Prostate gland (tissue), 2 donors: Measurements from ENCODE around the gene LZTS2. TPM values are rescaled to one million over a fixed set of nuclear protein-coding genes. Genes with fewer than 3 reads are reported as not detected.

Experiments
- DNase-seq: peaks from one replicate; pipeline ENCODE4 v3.0.0-alpha.2; 2019; ENCODE audit warnings: low spot score
- H3K27ac ChIP-seq, 2 donors: fragments of 200-600 bp; sonication (generic); 2 replicates each; pipeline ENCODE4 v1.5.1; 2017 to 2019
- H3K27me3 ChIP-seq: fragments of 200-600 bp; sonication (generic); replicated peaks from 2 replicates; pipeline ENCODE4 v1.5.1; 2019; ENCODE audit not compliant: insufficient read depth
- H3K36me3 ChIP-seq, 2 donors: fragments of 200-600 bp; sonication (generic); 1 replicate in 1 of 2; 2 replicates in 1 of 2; pipeline versions ENCODE4 v1.5.1 to v1.8.1; 2017 to 2019
- H3K4me1 ChIP-seq: fragments of 200-600 bp; sonication (generic); replicated peaks from 2 replicates; pipeline ENCODE4 v1.5.1; 2019
- H3K4me3 ChIP-seq, 2 donors: fragments of 200-600 bp; sonication (generic); 2 replicates each; pipeline ENCODE4 v1.5.1; 2017 to 2019
- H3K9me3 ChIP-seq: fragments of 200-600 bp; sonication (generic); 2 replicates; pipeline ENCODE4 v1.5.1; 2017
- CTCF ChIP-seq, 4 experiments: fragments of 200-600 bp in 2 of 4; fragments of 450-650 bp in 2 of 4; sonication (generic) in 2 of 4; IDR thresholded peaks; 1 replicate in 3 of 4; 2 replicates in 1 of 4; pipeline ENCODE4 v1.5.1; 2016 to 2019; ENCODE audit warnings: antibody characterized with exemption in 4 of 4, mild to moderate bottlenecking in 2 of 4, moderate library complexity in 2 of 4
- POLR2A ChIP-seq: fragments of 450-650 bp; IDR thresholded peaks from one replicate; pipeline ENCODE4 v1.6.1; 2016; ENCODE audit warnings: antibody characterized with exemption, mild to moderate bottlenecking
- POLR2AphosphoS5 ChIP-seq: sonication (generic); formaldehyde crosslinking; IDR thresholded peaks from one replicate; pipeline ENCODE4 v1.6.1; 2017; ENCODE audit warnings: antibody characterized with exemption
- WGBS: methylation state at CpG from one replicate; pipeline ENCODE4 v1.1.5; 2018; 5-methylcytosine and 5-hydroxymethylcytosine counted together
- intact Hi-C: fragments of 100-400 bp; cut with DNase I; formaldehyde crosslinking; loops from one replicate; pipeline ENCODE4 v1.14.2; 2022
- total RNA-seq, 2 donors: library from RNA; depleted of rRNA; stranded (reverse); fragments of >200 nt; gene quantifications; one replicate each; pipeline ENCODE4 v1.1.0, GENCODE V29; 2016

LZTS2 gene
- total RNA-seq, 2 donors from 2014 or later: 108 to 189 TPM

GRCh38 chr10:101046332-101047238 lies 47.0 kb downstream of the LZTS2 start:
- no peaks in the 10 kb centered on the region for H3K27me3 ChIP-seq
- no peak for TF ChIP-seq POLR2A
- no peak for TF ChIP-seq CTCF (IDR thresholded peaks at IDR 0.05)
- TF ChIP-seq POLR2AphosphoS5: no peak
- WGBS: 43% methylated on average over 25 of the region's 25 CpGs
- no peaks in the 10 kb centered on the region for H3K9me3 ChIP-seq
- H3K4me1 ChIP-seq: peaks cover 4% of the 10 kb centered on the region
- no peaks in the 10 kb centered on the region for H3K36me3 ChIP-seq
- H3K27ac ChIP-seq: no peak overlapping the region
- no peak for DNase-seq
- intact Hi-C loops: no loop called here
- no peak overlapping the region for H3K4me3 ChIP-seq

GRCh38 chr10:101047268-101047667 lies 47.7 kb downstream of the LZTS2 start:
- Histone ChIP-seq H3K4me1 (peaks cover 4% of the 10 kb centered on the region), H3K27me3 (no peaks in the 10 kb centered on the region), H3K4me3 (no peak overlapping the region), H3K27ac (no peak overlapping the region), H3K9me3 (no peaks in the 10 kb centered on the region), H3K36me3 (no peaks in the 10 kb centered on the region)
- 38% methylated on average over 16 of the region's 16 CpGs for WGBS
- no peak for TF ChIP-seq POLR2A
- TF ChIP-seq POLR2AphosphoS5: no peak
- no peak for TF ChIP-seq CTCF (IDR thresholded peaks at IDR 0.05)
- DNase-seq: no peak
- intact Hi-C loops: no loop called here

- H3K4me3 ChIP-seq: no peak overlapping the region
These were observed 48.6 kb downstream of the LZTS2 start for GRCh38 chr10:101047961-101048892.

More at GRCh38 chr10:101047961-101048892, 48.6 kb downstream of the LZTS2 start:
- no peak overlapping the region for H3K27ac ChIP-seq
- no peaks in the 10 kb centered on the region for H3K9me3 ChIP-seq
- no peak for TF ChIP-seq POLR2A
- TF ChIP-seq CTCF (IDR thresholded peaks at IDR 0.05): peak in 1 of 4 experiments; percentile 10
- no peak for DNase-seq
- H3K4me1 ChIP-seq: peaks cover 3% of the 10 kb centered on the region
- intact Hi-C loops: no loop called here
- WGBS: 14% methylated on average over 62 of the region's 62 CpGs
- no peaks in the 10 kb centered on the region for H3K36me3 ChIP-seq
- H3K27me3 ChIP-seq: no peaks in the 10 kb centered on the region
